ENCODE data around the gene CP.

DNA sequence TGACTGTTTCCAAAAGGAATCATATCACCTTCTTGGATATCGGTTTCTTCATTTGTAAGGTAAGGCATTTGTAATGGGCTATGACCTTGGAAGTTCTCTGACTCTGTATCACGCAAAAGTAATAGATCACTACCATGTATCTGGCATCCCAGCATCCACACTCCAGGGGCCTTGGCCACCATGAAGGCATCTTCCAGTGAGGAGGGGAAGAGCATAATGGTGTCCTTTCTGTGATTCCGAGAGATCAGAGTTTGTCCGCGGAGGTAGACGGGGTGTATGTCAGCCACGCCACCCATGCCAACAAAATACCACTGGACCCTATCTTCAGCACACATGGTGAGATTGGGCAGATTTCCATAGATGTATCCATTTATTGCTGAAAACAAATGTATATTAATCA lies 48.1 kb upstream of the CP start:
- TF ChIP-seq, protein P1, sequence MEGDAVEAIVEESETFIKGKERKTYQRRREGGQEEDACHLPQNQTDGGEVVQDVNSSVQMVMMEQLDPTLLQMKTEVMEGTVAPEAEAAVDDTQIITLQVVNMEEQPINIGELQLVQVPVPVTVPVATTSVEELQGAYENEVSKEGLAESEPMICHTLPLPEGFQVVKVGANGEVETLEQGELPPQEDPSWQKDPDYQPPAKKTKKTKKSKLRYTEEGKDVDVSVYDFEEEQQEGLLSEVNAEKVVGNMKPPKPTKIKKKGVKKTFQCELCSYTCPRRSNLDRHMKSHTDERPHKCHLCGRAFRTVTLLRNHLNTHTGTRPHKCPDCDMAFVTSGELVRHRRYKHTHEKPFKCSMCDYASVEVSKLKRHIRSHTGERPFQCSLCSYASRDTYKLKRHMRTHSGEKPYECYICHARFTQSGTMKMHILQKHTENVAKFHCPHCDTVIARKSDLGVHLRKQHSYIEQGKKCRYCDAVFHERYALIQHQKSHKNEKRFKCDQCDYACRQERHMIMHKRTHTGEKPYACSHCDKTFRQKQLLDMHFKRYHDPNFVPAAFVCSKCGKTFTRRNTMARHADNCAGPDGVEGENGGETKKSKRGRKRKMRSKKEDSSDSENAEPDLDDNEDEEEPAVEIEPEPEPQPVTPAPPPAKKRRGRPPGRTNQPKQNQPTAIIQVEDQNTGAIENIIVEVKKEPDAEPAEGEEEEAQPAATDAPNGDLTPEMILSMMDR (conservative IDR thresholded peaks at IDR 0.05; ENCODE audit: low read length), result no peak
- TF ChIP-seq EZH2phosphoT487 (IDR thresholded peaks at IDR 0.05; ENCODE audit: borderline replicate concordance, low read depth, low read length), result no peak
